ENCODE measurements around the gene APOO. TPM values are rescaled to one million over a fixed set of nuclear protein-coding genes. Genes with fewer than 3 reads are reported as not detected.

Gene APOO
- total RNA-seq, 1 donor from 2014 or later = 78.2 TPM

DNA sequence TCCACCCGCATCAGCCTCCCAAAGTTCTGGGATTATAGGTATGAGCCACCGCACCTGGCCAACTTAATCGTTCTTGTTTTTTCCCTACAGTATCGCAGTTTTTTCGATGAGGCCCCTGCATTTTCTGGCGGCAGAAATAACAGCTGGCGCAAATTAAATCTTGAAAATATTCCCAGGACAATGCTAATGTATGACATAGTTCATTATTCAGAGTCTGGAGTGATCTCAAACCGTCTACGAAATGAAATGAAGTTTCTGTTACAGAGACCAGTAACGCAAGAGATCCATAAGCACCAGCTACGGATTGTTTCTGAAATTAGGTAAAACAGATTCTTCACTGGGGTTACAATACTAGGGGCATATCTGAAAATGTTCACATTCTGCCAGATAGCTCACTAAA, 27.4 kb upstream of the APOO start:
- H3K27me3 Mint-ChIP-seq = peaks cover 20% of the 10 kb centered on the region
- no peak overlapping the region for H3K4me3 Mint-ChIP-seq
- TF ChIP-seq, protein P1, sequence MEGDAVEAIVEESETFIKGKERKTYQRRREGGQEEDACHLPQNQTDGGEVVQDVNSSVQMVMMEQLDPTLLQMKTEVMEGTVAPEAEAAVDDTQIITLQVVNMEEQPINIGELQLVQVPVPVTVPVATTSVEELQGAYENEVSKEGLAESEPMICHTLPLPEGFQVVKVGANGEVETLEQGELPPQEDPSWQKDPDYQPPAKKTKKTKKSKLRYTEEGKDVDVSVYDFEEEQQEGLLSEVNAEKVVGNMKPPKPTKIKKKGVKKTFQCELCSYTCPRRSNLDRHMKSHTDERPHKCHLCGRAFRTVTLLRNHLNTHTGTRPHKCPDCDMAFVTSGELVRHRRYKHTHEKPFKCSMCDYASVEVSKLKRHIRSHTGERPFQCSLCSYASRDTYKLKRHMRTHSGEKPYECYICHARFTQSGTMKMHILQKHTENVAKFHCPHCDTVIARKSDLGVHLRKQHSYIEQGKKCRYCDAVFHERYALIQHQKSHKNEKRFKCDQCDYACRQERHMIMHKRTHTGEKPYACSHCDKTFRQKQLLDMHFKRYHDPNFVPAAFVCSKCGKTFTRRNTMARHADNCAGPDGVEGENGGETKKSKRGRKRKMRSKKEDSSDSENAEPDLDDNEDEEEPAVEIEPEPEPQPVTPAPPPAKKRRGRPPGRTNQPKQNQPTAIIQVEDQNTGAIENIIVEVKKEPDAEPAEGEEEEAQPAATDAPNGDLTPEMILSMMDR (conservative IDR thresholded peaks at IDR 0.05) = no peak
- no peaks in the 10 kb centered on the region for H3K36me3 Mint-ChIP-seq
- no peak for DNase-seq (ENCODE audit: extremely low spot score, unreplicated experiment)
- peaks cover 19% of the 10 kb centered on the region for H3K4me1 Mint-ChIP-seq (ENCODE audit: unreplicated experiment)
- no peaks in the 10 kb centered on the region for H3K9me3 Mint-ChIP-seq
- no peak overlapping the region for H3K27ac Mint-ChIP-seq

DNA sequence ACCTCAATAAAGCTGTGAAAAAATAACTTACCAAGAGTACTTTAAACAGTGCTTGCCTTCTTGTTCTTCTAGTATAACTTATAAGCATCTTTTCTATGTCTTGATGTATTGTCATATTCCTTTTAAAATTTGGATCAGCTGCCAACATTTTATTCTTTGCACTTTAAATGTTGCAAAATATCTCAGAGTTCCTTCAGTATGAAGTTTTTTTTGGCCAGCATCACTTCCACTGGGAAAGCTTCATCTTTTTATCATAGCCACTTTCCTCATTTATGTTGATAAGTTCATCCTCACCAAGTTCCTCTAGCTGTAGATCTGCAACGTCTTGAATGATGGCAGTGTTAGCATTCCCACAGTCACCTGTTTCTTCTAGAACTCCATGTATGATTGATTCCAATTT, 24.3 kb upstream of the APOO start:
- H3K4me3 Mint-ChIP-seq = no peak overlapping the region
- no peaks in the 10 kb centered on the region for H3K36me3 Mint-ChIP-seq
- H3K27me3 Mint-ChIP-seq = peaks cover 20% of the 10 kb centered on the region
- TF ChIP-seq, protein P1 (conservative IDR thresholded peaks at IDR 0.05) = no peak
- H3K27ac Mint-ChIP-seq = no peak overlapping the region
- H3K9me3 Mint-ChIP-seq = no peaks in the 10 kb centered on the region
- no peak for DNase-seq (ENCODE audit: extremely low spot score, unreplicated experiment)
- peaks cover 19% of the 10 kb centered on the region for H3K4me1 Mint-ChIP-seq (ENCODE audit: unreplicated experiment)

DNA sequence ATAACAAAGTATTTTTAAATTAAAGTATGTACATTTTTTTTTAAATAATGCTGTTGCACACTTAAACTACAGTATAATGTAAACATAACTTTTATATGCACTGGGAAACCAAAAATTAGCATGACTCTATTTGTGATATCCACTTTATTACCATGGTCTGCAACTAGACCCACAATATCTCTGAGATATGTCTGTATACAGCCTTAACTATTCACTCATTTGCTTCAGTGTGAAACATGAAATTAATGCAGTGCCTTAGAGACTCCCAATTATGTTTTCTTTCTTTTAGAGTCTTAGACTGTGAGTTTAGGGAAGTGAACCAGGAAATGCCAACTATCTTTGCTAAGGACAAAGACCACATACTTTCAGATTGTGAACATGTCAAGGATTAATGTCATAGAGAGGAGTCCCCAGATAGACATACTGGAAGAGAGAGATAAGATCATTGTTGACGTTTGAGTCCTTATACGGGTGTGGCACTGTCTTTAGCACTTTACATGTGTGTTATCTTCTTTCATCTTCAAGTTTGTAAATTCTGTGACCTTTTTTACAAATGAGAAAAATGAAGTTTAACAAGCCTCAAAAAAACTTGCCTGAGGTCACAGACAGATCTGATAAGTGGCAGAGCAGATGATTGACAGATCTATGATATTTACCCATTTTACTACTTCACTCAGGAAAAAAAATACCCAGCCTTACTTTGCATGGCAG, 23.3 kb upstream of the APOO start:
- Mint-ChIP-seq H3K4me3 (peak overlapping the region; percentile 36), H3K4me1 (ENCODE audit: unreplicated experiment) (peaks cover 13% of the 10 kb centered on the region), H3K36me3 (no peaks in the 10 kb centered on the region), H3K27ac (peak overlapping the region; percentile 42), H3K27me3 (peaks cover 17% of the 10 kb centered on the region), H3K9me3 (no peaks in the 10 kb centered on the region)
- TF ChIP-seq, protein P1 (conservative IDR thresholded peaks at IDR 0.05) = no peak
- no peak for DNase-seq (ENCODE audit: extremely low spot score, unreplicated experiment)

DNA sequence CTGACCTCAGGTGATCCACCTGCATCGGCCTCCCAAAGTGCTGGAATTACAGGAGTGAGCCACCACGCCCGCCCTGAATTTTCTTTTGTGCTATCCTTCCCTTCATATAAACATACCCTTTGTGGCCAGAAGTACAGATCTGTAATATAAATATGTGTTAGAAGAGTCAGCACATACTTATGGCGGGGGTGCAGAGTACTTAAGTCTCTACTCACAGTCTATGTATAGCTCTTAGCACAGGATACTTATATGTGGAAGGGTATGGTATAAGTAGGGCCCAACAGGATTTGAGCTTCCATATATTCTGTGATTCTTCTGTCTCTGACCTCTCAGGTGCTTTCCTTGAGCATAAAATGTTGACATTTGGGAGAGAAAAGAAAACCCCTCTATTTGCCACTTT, 18.3 kb upstream of the APOO start:
- Mint-ChIP-seq H3K36me3 (no peaks in the 10 kb centered on the region), H3K27me3 (peaks cover 1% of the 10 kb centered on the region), H3K27ac (no peak overlapping the region), H3K4me3 (no peak overlapping the region), H3K4me1 (ENCODE audit: unreplicated experiment) (peaks cover 2% of the 10 kb centered on the region), H3K9me3 (no peaks in the 10 kb centered on the region)
- TF ChIP-seq, protein P1 (conservative IDR thresholded peaks at IDR 0.05) = no peak
- no peak for DNase-seq (ENCODE audit: extremely low spot score, unreplicated experiment)

DNA sequence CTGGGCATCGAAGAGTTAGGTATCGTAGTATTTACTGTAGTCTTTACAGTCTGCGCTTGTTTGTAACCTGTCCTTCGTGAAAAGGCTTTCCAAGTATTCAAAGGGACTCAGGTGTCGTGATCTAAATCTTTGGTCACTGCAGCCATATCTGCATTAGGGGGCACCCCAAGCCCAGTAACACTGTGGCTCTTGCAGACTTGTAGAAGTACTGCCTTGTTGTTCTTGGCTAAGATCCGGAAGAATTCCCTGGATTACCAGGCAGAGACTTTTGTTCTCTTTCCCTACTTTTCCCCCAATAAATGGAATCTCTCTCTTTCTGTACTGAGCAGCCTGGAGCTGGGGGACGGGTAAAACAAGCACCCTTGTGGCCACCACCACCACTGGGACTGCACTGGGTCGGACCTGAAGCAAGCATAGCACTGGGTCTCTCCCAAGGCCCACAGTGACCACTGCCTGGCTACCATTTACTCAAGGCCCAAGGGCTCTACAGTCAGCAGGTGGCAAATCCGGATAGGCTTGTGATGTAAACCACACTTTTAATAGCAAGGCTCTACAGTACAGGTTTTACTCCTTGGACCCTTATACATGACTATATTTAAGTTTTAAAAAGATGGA, 12.1 kb upstream of the APOO start:
- DNase-seq (ENCODE audit: extremely low spot score, unreplicated experiment) = no peak
- H3K4me3 Mint-ChIP-seq = no peak overlapping the region
- H3K9me3 Mint-ChIP-seq = no peaks in the 10 kb centered on the region
- no peaks in the 10 kb centered on the region for H3K4me1 Mint-ChIP-seq (ENCODE audit: unreplicated experiment)
- no peak overlapping the region for H3K27ac Mint-ChIP-seq
- no peaks in the 10 kb centered on the region for H3K36me3 Mint-ChIP-seq
- H3K27me3 Mint-ChIP-seq = no peaks in the 10 kb centered on the region
- TF ChIP-seq, protein P1 (conservative IDR thresholded peaks at IDR 0.05) = peak; percentile 19

Data from type B pancreatic cell (in vitro differentiated cells).